Pons (tissue), 1 donor: ENCODE measurements around the gene ZNF595.
A peak's percentile ranks its signal among the peaks of the same experiment; 100 is the strongest.
"Not testable (repeated sequence)": the region's sequence is repeated elsewhere in the genome, so short reads cannot be mapped to it uniquely, and the experiment has no call there.

Source experiments
- DNase-seq: peaks from one replicate; pipeline ENCODE4 v3.0.0-alpha.2; 2016; ENCODE audit warnings: low spot score

ZNF595 gene

DNA sequence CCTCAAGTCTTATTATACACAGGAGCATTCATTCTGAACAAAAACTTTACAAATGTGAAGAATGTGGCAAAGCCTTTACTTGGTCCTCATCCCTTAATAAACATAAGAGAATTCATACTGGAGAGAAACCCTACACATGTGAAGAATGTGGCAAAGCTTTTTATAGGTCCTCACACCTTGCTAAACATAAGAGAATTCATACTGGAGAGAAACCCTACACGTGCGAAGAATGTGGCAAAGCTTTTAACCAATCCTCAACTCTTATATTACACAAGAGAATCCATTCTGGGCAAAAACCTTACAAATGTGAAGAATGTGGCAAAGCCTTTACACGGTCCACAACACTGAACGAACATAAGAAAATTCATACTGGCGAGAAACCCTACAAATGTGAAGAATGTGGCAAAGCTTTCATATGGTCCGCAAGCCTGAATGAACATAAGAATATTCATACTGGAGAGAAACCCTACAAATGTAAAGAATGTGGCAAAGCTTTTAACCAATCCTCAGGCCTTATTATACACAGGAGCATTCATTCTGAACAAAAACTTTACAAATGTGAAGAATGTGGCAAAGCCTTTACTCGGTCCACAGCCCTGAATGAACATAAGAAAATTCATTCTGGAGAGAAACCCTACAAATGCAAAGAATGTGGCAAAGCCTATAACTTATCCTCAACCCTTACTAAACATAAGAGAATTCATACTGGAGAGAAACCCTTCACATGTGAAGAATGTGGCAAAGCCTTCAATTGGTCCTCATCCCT is 33.6 kb downstream of the ZNF595 start:
- DNase-seq: not testable (repeated sequence)

DNA sequence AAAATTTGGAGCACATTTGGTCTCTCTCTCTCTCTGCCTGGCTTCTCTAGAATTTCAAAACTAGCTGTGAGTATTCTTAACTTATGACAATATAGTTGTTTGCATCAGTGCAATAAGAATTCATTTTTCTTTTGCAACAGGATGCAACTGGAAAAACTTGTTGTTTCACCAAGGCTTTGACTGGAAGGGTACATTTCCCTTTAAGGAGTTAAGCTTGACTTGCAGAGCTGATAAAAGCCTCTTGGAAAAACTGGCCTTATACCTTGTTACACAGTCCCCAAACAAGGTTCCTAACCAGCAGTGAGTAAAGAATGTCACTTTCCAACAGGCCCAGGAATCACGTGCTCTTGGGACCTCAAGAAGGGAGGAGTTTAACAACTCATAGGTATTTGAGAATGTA is 45.3 kb downstream of the ZNF595 start:
- DNase-seq: no peak

DNA sequence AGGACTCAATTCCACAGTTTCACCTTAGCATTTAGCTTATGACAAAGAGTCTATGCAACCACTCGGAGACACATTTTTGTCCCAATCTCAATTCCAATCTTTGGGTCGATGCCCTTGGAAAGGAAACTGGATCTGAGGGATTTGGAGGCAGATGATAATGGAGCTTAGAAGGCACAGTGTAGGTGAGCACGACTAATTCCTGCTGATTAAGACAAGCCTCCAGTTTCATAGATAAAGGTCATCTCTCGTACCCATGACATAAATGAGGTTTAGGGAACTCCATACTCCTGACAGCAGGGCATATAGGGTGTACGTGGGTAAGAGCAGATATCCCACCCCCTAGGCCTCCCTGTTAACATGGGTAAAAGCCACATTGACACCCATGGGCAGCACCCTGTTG is 46.7 kb downstream of the ZNF595 start:
- no peak for DNase-seq

DNA sequence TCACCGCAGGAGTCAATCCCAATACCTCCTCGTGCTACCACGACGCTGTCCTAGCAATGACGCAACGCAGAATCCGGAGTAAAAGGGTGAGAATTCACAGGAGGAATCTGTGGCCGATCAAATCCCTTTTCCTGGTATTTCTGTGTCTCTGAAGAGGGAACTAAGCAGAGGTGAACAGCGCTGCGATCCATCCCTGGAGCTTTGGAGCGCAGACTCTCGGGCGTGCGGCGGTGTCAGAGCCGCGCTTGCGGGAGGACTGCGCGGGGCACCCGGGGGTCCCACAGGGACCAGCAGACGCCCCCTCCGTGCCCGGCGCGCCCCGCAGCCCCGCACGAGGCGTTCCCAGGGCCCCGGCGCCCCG is 53.9 kb downstream of the ZNF595 start:
- DNase-seq: no peak

DNA sequence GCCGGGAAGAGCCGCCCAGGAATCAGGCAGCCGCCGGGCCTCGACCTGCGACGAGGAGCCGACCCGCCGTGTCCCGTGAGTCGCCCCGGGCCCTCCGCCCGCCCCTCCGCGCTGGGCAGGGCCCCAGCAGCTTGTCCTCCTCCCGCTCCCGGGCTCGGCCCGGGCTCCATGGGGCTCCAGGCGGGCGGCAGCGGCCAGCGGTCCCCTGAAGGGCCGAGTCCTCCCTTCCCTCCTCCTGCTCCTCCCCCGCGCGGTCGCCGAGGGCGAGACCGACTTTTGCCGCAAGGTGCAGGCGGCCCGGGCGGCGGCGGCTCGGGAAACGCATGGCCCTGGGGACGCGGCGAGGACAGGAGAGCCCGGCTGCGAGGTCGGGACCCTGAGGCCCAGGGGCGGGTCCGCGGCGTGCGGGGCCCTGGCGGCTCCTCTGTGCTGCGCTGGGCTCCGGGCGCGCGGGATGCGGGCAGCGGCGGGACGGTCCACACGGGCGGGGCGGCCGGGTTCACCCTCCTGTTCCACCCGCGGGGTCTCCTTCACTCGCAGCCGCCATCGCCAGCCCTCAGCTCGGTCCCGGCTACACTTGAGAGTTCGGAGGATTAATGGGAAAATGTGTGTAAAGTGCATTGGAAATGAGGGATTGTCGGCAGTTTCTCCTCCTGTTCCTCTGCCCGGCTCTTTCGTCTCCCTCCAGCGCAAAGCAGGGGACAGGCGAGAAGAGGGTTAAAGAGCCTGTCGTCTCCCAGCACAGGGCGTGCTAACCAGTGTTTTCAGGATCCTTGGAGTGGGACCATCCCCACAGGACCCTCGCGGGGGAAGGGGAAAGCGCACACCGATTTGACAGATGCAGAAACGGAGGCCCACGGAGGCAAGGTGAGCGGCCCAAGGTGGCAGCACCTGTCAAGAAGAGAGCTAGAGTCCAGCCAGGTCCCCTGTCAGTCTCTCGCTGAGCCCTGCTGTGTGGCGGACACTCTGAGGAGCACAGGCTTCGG is 54.6 kb downstream of the ZNF595 start:
- no peak for DNase-seq

DNA sequence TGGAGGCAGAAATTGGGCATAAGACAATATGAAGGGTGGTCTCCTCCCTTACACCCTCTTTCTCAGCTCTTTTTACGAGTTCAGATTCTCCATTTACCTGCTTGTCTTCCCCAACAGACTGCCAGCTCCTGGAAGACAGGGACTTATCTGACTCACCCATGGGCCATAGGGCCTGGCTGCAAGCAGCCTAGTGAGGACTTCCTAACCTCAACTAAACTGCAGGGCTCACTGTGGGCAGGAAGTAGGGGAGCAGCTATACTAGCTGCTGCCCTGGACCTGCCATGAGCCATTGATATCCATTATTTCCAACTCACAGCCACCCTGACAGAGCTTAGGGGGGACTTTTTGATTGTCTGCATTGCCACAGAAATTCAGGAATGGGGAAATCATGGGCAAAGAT is 59.6 kb downstream of the ZNF595 start:
- no peak for DNase-seq

DNA sequence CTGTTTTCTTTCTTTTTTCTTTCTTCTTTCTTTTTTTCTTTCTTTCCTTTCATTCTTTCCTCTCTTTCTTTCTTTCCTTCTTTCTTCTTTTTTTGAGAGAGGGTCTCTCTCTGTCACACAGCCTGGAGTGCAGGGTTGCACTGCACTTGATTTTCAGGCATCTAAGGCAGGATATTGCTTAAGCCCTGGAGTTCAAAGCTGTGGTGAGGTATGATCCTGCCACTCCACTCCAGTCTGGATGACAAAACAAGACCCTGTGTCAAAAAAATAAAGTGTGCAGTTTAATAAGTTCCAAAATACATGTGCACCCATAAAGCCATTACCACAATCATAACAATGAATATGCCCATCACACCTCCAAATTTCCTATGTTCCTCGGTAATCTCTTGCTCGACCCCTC is 60.6 kb downstream of the ZNF595 start:
- no peak for DNase-seq

DNA sequence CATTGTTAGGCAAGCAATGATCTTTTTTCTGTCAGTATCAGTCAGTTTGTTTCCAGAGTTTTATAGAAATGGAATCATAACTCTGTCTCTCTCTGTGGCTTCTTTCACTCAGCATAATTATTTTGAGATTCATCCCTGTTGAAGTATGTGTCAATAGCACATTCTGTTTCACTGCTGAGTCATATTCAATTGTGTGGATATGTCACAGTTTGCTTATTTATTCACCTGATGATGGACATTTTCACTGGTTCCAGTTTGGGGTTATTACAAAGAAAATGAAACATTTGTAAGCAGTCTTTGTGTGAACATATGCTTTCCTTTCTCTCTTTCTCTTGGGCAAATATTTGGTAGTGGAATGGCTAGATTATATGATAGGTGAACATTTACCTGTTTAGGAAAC is 61.0 kb downstream of the ZNF595 start:
- DNase-seq: no peak

DNA sequence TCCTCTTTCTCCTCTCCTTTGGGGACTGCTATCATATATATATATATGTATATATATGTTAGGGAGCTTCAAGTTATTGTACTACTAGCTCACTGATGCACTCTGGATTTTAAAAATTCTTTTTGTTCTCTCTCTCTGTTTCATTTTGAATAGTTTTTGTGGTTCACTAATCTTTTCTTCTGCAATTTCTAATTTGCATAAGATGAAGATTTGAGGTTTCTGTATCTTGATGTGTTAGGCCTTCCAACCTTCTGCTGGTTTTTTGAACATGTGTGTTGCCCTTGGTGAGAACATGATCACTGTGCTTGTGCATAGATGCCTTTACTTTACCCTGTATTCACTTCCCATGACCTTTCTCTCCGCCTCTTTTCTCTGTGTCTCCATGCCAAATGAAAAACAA is 63.4 kb downstream of the ZNF595 start:
- no peak for DNase-seq

DNA sequence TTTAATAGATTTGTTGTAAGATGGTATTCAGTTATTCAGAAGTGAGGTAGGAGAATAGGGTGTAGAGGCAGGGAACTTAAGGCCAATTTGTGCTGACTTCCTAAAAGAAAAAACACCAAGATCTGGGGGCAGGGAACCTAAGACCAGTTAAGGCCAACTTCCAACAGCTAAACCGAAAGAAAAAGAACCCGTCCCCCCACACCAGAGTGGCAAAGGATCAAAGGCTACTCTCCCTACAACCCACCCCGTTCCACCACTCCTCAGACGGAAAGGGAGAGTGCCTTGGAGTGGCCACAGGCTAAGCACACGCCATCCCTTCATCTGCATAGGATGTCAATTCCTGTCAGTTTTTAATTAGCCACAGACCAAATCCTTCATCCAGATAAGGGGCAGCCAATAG is 67.5 kb downstream of the ZNF595 start:
- DNase-seq: no peak

DNA sequence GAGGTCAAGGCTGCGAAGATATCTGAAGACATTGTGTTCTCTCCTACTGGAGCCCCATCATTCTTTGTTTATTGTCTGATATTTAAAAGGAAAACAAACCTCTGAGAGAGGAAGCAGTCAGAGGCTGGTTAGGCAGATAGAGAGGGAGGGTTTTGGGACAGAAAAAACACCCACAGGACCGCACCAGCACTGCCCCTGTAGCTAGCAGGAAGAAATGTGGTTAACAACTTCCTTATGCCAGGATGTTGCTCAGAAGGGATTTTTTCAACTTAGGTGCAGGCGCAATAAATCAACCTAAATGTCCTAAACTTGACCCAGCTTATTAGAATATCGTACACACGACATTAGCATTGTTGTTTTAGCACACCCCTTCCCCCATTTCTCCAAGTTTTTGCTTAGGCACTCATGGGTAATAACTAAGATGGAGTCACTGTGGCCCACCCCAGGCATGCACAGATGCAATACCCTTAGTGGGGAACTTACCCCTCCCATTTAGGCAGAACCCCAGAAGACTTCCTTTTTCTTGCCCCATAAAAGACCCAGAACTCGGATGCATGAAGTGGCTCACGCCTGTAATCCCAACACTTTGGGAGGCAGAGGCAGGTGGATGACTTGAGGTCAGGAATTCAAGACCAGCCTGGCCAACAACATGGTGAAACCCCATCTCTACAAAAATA is 68.4 kb downstream of the ZNF595 start:
- no peak for DNase-seq

DNA sequence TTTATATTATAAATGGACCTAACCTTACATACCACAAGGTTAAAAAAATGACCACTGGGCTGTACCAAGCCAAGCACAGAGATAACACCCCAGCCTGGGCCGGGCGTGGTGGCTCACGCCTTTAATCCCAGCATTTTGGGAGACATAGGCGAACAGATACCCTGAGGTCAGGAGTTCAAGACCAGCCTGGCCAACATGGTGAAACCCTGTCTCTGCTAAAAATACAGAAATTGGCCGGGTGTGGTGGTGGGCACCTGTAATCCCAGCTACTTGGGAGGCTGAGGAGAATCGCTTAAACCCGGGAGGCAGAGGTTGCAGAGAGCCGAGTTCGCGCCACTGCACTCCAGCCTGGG is 70.8 kb downstream of the ZNF595 start:
- DNase-seq: not testable (repeated sequence)

DNA sequence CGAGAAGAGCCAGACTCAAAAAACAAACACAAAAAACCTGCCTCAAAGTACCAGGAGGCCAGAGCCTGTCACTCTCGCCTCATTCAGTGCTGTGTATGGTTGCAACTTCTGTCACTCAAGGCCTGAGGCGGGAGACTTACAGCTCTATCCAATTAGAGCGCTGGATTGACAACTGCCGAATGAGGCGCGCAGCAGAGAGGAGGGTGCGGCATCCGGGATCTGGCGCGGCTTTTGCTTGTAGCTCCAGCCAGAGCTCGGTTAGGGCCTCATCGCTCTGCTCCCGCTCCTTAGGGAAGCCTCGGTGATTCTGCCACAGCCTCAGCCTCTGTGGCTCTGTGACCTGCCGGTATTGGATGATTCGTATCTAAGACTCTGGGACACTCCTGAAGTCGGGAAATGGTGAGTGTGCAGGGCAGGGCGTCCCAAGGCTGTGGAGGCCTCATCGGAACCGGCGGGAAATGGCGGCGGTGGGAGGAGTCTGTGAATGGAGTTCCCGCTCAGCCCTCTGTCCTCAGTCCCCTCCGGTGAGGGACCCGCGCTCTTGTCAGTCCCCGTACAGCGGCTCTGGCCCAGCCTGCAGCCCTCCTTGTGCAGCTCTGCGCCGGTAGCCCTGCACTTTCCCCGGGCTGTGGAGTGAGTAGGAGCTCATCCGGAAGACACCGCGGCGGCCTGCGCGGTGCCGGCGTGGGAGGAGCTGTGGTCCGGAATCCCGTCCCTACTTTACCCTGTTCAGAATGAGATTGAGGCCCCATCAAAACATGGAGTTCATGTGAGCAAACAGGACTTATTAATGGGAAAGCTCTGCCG is 71.4 kb downstream of the ZNF595 start, which contains the start of gene ZNF718:
TSS of gene ZNF718 (plus strand) at position 227 of the 807 bp plus-strand sequence. CDS start at position 397, 170 bp downstream.
- DNase-seq: peak; percentile 98

DNA sequence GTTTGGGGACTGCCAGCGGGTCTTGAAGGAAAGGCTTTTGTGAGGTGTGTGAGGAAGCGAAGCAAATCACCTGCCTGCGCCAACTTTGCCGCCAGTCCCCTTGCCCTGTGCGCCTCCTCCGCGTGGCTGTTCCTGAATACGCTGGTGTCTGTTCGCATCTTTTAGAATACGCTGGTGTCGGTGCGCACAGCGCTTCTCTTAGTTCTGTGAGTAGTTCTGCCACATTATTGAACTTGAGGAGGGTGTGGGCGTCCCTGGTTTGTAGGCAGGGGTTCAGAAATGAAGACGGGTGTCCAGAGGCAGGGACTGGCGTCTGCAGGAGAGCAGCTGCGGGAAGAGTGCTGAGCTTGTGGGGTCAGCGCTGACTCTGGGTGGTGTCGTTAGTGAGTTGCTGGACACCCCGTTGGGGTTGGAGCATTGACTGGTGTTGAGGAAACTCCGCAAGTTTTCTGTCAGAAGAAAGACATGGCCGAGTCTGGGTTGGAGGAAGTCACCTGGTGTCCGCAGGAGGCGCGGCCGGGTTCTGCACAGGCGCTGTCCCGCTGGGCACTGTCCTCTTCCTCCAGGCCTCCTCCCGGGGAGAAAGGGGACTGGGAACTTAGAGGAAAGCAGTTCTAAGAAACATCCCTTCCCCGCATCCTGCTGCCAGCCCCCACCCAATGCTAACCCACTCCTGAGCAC is 72.1 kb downstream of the ZNF595 start:
- DNase-seq: no peak

DNA sequence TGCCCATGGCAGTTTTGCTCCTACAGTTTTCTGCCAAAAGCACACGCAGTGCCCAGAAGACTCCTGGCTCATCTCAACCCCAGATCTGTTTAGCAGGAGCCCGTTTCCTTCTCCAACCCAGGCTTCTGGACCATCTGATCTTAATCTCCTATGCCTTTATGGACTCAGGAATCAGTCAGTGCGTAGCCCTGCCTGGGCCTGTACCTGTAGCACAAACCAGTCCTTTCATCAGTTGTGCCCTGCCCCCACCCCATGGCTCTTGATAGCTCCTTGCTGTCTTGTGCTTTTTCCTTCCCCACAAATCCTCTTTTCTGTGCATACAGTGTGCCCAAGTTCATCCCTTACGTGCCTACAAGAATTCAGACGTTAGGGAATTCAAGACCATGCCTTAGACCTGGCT is 72.7 kb downstream of the ZNF595 start:
- no peak for DNase-seq

DNA sequence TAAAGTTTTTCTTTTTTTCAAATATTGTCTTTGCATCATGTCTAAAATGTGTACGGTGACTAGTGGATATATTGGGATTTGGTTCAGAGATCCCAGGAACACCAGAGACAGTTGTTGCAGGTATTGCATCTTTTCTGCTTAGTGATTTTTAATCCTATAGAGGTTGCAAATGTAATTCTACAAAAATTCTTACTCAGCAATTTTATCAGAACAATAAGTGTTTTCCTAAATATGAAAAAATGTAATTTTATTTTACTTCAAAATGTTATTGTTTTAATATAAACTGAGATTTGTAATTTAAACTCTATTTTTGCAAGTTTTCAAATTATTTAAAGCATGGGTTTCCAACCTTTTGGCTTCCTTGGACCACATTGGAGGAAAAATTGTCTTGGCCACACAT is 79.4 kb downstream of the ZNF595 start:
- no peak for DNase-seq
